Epithelial cell of proximal tubule (primary cell): ENCODE results near the gene MTA3. TPM values are rescaled to one million over a fixed set of nuclear protein-coding genes. Genes with fewer than 3 reads are reported as not detected.
"Not testable (repeated sequence)": the region's sequence is repeated elsewhere in the genome, so short reads cannot be mapped to it uniquely, and the experiment has no call there.

ENCODE experiments used
- DNase-seq: peaks from one replicate; pipeline ENCODE4 v3.0.0-alpha.2; 2011; ENCODE audit warnings: low read depth
- H3K4me3 ChIP-seq: 2 replicates; pipeline ENCODE4 v1.5.1; 2011; ENCODE audit warnings: low read depth, mild to moderate bottlenecking, low read length
- total RNA-seq: library from RNA; depleted of rRNA; stranded (reverse); fragments of >200 nt; gene quantifications from 2 replicates; pipeline ENCODE4 v1.2.3, GENCODE V29; 2015
- TF ChIP-seq, protein P1 (sequence below): conservative IDR thresholded peaks from 2 replicates; pipeline ENCODE4 v1.5.1; 2012; ENCODE audit warnings: low read depth, mild to moderate bottlenecking, low read length

Gene MTA3
- total RNA-seq, 1 donor from 2014 or later, result 17.8 TPM

DNA sequence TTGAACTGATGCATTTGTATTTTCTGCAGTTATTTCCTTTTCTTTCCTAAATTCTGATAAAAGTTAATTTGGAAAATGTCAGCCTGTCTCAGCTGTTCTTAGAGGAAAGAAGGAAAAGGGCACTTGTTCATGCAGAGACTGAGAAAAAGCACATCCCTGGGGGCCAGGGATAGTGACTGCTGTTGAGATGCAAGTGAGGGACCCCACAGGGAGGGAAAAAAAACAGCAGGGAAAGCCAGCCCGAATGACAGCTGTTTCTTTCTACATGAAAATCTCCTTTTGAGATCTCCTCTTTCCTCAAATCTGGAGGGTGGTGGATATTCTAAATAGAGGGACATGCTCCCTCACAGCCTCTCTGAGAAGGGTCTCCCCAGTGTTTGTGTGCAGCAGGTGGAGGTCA is 14.0 kb upstream of the MTA3 start:
- TF ChIP-seq, protein P1, sequence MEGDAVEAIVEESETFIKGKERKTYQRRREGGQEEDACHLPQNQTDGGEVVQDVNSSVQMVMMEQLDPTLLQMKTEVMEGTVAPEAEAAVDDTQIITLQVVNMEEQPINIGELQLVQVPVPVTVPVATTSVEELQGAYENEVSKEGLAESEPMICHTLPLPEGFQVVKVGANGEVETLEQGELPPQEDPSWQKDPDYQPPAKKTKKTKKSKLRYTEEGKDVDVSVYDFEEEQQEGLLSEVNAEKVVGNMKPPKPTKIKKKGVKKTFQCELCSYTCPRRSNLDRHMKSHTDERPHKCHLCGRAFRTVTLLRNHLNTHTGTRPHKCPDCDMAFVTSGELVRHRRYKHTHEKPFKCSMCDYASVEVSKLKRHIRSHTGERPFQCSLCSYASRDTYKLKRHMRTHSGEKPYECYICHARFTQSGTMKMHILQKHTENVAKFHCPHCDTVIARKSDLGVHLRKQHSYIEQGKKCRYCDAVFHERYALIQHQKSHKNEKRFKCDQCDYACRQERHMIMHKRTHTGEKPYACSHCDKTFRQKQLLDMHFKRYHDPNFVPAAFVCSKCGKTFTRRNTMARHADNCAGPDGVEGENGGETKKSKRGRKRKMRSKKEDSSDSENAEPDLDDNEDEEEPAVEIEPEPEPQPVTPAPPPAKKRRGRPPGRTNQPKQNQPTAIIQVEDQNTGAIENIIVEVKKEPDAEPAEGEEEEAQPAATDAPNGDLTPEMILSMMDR, result no peak
- no peak overlapping the region for H3K4me3 ChIP-seq
- DNase-seq, result no peak

DNA sequence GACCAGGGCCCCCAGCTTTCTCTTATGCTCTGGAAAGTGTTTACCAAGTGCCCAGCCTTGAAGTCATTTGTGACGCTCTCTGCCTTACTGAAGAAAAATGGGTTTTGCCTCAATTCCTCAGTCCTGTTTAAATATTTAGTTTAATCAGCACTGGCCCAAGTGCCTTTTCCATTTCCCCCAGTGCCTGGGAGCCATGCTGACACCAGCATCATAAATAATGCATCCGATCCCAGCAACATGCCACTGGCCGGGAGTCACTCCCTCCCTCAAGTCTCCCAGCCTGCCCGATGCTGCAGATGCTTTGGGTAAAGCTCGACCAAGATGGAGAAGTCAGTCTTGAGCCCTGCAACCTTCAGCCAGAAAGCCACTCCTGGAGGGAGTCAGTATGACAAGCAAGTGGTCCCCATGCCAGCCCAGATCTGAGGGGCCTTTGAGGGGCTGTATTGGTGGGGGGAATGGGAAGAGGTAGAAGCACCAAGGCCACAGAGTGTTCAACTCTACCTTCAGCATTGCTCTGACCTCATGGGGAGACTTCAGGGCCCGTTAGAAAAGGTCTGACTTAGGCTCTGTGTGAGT is 12.0 kb upstream of the MTA3 start:
- no peak for DNase-seq
- TF ChIP-seq, protein P1, result no peak
- no peak overlapping the region for H3K4me3 ChIP-seq

DNA sequence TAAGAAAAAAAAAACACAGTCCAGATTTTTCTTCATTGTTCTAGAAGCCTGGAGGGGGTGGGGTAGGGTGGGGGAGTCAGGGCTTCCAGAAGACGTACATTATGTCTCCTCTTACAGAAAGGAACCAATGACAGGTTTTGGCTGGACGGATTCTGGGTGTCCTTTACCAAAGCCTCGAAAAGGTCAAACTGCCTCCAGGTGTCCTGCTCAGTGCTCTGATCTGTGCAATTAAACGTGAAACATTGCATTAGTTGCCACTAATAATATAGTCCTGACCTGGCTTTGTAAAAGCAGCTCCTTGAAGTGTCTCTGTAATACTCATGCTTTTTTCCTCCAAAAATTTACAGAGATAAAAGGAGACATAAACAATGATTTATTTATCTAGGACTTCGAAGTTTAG is 11.1 kb upstream of the MTA3 start:
- DNase-seq, result no peak
- TF ChIP-seq, protein P1, result no peak

DNA sequence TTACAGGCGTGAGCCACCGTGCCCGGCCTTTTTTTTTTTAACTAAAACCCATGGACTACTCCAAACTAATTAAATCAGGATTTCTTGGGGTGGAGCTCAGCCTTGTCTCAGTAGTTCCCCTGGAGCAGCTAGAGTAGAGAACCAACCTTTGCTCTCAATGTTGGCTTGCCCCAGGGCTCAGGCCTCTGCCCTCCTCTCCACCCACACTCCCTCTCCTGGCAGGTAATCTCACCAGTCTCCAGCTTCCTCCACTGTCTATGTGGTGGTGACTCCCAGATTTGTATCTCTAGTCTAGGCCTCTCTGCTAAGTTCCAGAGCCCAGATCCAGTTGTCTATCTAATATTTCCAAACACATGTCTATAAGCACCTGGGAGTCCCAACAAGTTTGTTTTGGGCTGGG is 9.6 kb upstream of the MTA3 start:
- no peak for DNase-seq
- H3K4me3 ChIP-seq, result no peak overlapping the region
- TF ChIP-seq, protein P1, result no peak

More for the DNA sequence above, 11.1 kb upstream of the MTA3 start:
- no peak overlapping the region for H3K4me3 ChIP-seq

DNA sequence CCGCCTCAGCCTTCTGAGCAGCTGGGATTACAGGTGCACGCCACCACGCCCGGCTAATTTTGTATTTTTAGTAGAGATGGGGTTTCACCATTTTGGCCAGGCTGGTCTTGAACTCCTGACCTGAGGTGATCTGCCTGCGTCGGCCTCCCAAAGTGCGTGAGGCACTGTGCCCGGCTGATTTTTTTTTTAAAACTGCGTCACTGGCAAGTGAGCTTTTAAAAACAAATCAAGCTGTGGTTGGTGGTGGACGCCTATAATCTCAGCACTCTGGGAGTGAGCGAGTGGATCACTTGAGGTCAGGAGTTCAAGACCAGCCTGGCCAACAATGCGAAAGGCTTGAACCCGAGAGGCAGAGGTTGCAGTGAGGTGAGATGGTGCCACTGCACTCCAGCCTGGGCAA is 8.3 kb upstream of the MTA3 start:
- not testable (repeated sequence) for H3K4me3 ChIP-seq, DNase-seq

DNA sequence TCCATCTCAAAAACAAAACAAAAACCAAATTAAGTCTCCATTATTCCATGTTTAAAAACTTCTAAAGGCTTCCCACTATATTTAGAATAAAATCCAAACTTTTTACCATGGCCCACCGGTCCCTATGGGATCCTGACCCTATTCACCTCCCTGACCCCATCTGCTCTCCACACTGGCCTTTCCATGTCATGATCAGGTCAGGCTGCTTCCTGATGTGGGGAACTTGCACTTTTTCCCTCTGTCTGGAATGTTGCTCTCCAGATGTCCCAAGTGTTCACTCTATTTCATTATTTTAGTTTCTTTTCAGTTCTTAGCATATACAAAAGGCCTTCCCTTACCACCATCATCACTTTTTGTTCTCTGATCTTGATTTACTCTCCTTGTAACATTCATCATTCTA is 7.5 kb upstream of the MTA3 start:
- TF ChIP-seq, protein P1, result no peak
- H3K4me3 ChIP-seq, result no peak overlapping the region
- no peak for DNase-seq

DNA sequence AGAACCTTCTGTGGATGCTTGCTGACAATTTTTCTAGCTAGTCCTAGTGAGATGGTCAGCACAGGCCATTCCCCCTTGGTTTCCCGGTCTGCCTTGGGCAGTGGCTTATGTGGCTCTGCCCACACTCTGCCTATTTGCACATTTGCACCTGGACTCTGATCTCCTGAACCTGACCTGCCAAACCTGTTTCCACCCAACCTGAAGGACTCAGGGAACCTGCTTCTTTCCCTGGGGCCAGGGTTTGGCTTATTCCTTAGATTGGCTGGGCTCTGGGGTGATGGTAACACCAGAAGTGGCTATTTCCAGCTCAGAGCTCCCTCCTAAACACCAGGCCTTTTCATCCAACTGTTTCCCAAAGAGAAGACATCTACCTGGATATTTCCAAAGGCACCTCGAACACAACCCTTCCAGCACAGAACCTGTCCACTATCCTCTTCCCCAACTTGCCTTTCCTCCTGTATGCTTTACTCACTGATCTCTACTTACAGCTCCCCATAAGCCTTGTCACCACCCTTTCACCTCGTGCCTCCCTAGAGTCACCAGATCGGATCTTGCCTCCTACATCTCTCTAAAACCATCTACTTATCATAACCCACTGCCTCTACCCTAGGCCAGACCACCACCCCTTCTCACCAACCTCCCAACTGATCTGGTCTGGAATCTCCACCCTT is 5.8 kb upstream of the MTA3 start:
- DNase-seq, result no peak
- TF ChIP-seq, protein P1, result no peak
- no peak overlapping the region for H3K4me3 ChIP-seq
